Caco-2 (cell line): ENCODE data around the gene GPR17. TPM values are rescaled to one million over a fixed set of nuclear protein-coding genes. Genes with fewer than 3 reads are reported as not detected.

Source experiments
- BruUV-seq: library from RNA; stranded (reverse); fragments of 400-500 nt; replicated peaks from 2 replicates; lab custom pipeline; 2021; lab: Mats Ljungman, UMichigan
- CTCF ChIA-PET: fragments of 300-600 bp; sonication (Branson Sonifier 250); formaldehyde crosslinking; loops from one replicate; lab custom pipeline; 2022; ENCODE audit warnings: antibody characterized with exemption; lab: Charles Lee
- POLR2A ChIA-PET: fragments of 300-600 bp; sonication (Branson Sonifier 250); formaldehyde crosslinking; loops from one replicate; lab custom pipeline; 2022; ENCODE audit warnings: antibody characterized with exemption; lab: Charles Lee
- DNase-seq, 2 experiments: peaks; one replicate each; pipeline versions ENCODE4 v3.0.0 to v3.0.0-alpha.2; 2020 to 2022
- H3K27me3 ChIP-seq: replicated peaks from 2 replicates; pipeline ENCODE4 v1.6.0; 2011; ENCODE audit warnings: low read length; ENCODE audit not compliant: control insufficient read depth, insufficient read depth
- H3K36me3 ChIP-seq: 2 replicates; pipeline ENCODE4 v1.5.1; 2011; ENCODE audit warnings: low read length; ENCODE audit not compliant: control insufficient read depth, insufficient read depth
- H3K4me1 ChIP-seq: fragments of 250-450 bp; sonication (Bioruptor Pico); 2 replicates; pipeline ENCODE4 v1.5.1; 2020; ENCODE audit warnings: mild to moderate bottlenecking
- H3K4me3 ChIP-seq: 2 replicates; pipeline ENCODE4 v1.5.1; 2011; ENCODE audit warnings: low read depth, mild to moderate bottlenecking, control low read depth, low read length
- H3K9me3 ChIP-seq: fragments of 250-450 bp; sonication (Bioruptor Pico); 2 replicates; pipeline ENCODE4 v1.5.1; 2020; ENCODE audit warnings: mild to moderate bottlenecking, moderate library complexity
- H3K27ac Mint-ChIP-seq: one replicate; pipeline ENCODE4 v1.8.0; 2022; ENCODE audit warnings: mixed read lengths; ENCODE audit not compliant: unreplicated experiment
- H3K27me3 Mint-ChIP-seq: one replicate; pipeline ENCODE4 v1.8.0; 2022; ENCODE audit warnings: mixed read lengths; ENCODE audit not compliant: insufficient read depth, unreplicated experiment
- H3K36me3 Mint-ChIP-seq: one replicate; pipeline ENCODE4 v1.8.0; 2022; ENCODE audit warnings: mild to moderate bottlenecking, mixed read lengths; ENCODE audit not compliant: insufficient read depth, unreplicated experiment
- H3K4me1 Mint-ChIP-seq: one replicate; pipeline ENCODE4 v1.8.0; 2022; ENCODE audit warnings: low read depth, mixed read lengths; ENCODE audit not compliant: unreplicated experiment
- H3K4me3 Mint-ChIP-seq: one replicate; pipeline ENCODE4 v1.8.0; 2022; ENCODE audit warnings: mild to moderate bottlenecking, moderate library complexity, mixed read lengths; ENCODE audit not compliant: unreplicated experiment
- H3K9me3 Mint-ChIP-seq: one replicate; pipeline ENCODE4 v1.8.0; 2022; ENCODE audit warnings: mixed read lengths; ENCODE audit not compliant: unreplicated experiment
- intact Hi-C: fragments of 100-400 bp; cut with micrococcal nuclease; formaldehyde crosslinking; loops from one replicate; pipeline ENCODE4 v1.10.0; 2022; ENCODE audit not compliant: unreplicated experiment
- total RNA-seq: library from RNA; stranded (reverse); gene quantifications from 2 replicates; pipeline ENCODE4 v1.2.3, GENCODE V29; 2022
- TF ChIP-seq, protein P1 (sequence below), 2 experiments: fragments of 200-600 bp in 1 of 2; IDR thresholded peaks; 1 replicate in 1 of 2; 2 replicates in 1 of 2; pipeline versions ENCODE4 v1.5.1 to v1.8.0; 2011 to 2022; ENCODE audit warnings: antibody characterized with exemption in 1 of 2, control low read depth in 1 of 2, inconsistent platforms in 1 of 2, low read depth in 1 of 2, low read length in 1 of 2, mild to moderate bottlenecking in 1 of 2, moderate library complexity in 1 of 2; ENCODE audit not compliant: insufficient read depth in 1 of 2, severe bottlenecking in 1 of 2, unreplicated experiment in 1 of 2

Gene GPR17
- total RNA-seq, 1 experiment from 2014 or later, result not detected

DNA sequence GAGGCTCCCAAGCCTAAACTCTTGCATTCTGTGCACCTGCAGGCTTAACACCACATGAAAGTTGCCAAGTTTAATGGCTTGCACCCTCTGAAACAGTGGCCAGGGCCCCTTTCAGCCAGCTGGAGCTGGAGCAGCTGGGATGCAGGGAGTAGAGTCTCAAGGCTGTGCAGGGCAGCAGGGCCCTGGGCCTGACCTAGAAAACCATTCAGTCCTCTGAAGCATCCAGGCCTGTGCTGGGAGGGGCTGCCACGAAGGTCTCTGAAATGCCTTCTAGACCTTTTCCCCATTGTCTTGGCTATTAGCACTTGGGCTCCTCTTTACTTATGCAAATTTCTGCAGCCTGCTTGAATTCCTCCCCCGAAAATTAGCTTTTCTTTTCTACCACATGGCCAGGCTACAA lies 44.7 kb downstream of the GPR17 start:
- H3K9me3 Mint-ChIP-seq, result peaks cover 19% of the 10 kb centered on the region
- no peaks in the 10 kb centered on the region for H3K4me1 ChIP-seq
- no TSS peak for BruUV-seq
- no peak overlapping the region for H3K4me3 ChIP-seq
- no peak overlapping the region for H3K27ac Mint-ChIP-seq
- POLR2A ChIA-PET, result no interaction called here
- no peaks in the 10 kb centered on the region for H3K36me3 Mint-ChIP-seq
- CTCF ChIA-PET, result no interaction called here
- DNase-seq, result no peak
- H3K4me3 Mint-ChIP-seq, result no peak overlapping the region
- no peaks in the 10 kb centered on the region for H3K36me3 ChIP-seq
- H3K9me3 ChIP-seq, result peaks cover 32% of the 10 kb centered on the region
- intact Hi-C loops, result no loop called here
- no peaks in the 10 kb centered on the region for H3K27me3 Mint-ChIP-seq
- H3K4me1 Mint-ChIP-seq, result no peaks in the 10 kb centered on the region
- H3K27me3 ChIP-seq, result no peaks in the 10 kb centered on the region
- TF ChIP-seq, protein P1, sequence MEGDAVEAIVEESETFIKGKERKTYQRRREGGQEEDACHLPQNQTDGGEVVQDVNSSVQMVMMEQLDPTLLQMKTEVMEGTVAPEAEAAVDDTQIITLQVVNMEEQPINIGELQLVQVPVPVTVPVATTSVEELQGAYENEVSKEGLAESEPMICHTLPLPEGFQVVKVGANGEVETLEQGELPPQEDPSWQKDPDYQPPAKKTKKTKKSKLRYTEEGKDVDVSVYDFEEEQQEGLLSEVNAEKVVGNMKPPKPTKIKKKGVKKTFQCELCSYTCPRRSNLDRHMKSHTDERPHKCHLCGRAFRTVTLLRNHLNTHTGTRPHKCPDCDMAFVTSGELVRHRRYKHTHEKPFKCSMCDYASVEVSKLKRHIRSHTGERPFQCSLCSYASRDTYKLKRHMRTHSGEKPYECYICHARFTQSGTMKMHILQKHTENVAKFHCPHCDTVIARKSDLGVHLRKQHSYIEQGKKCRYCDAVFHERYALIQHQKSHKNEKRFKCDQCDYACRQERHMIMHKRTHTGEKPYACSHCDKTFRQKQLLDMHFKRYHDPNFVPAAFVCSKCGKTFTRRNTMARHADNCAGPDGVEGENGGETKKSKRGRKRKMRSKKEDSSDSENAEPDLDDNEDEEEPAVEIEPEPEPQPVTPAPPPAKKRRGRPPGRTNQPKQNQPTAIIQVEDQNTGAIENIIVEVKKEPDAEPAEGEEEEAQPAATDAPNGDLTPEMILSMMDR (IDR thresholded peaks at IDR 0.05; ENCODE audit: insufficient read depth in 1 of 2, low read depth in 1 of 2, low read length in 1 of 2, severe bottlenecking in 1 of 2, unreplicated experiment in 1 of 2), result no peak

- POLR2A ChIA-PET, result interaction anchor here (0.7 kb wide), 1 partner anchor 25 kb away, joined by 8 read pairs; no protein-coding TSS in a partner anchor
- intact Hi-C loops, result no loop called here
These were observed 49.0 kb downstream of the GPR17 start for GRCh38 chr2:127694986-127695385.

DNA sequence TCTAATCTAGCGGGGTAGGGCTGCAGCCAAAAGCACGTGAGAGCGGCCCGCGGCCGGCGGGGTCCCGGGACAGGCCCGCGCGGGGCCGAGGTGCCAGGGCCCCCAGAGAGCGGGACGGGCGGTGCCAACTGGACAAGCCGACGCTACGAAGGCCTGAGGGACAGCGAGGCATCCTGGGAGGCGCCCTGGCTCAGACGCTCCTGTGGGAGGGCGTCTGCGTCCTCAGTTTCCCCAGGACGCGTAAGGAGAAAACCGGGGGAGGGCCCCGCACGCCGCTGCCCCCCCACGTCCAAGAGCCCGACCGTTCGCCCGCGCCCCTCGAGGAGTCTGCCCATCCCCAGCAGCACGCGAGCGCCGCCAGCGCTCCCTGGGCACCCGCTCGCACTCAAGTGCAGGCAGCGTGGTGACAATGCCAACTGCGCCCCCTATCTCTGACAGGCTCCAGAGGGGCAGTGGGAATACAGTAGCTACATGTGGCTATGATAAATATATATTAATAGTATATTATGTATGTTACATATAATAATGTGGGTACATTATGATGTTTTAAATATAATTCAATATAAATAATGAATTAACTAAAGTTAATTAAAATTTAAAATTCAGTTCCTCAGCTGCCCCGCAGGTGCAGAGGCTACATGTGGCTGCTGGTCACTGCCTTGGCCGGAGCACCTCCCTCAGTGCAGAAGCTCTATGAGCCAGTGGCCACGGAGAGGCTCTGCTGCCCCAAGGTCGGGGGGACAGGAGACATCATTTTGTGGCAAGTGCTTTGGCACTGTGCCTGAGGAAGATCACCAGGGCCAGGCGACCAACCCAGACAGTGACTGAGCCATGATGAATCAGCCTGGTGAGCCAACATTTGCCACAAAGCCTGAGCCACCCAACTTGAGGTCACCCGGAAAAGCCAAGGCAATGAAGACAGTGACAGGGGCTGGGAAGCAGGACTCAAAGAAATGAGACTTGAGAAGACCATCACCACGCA lies 49.8 kb downstream of the GPR17 start:
- H3K27me3 Mint-ChIP-seq, result no peaks in the 10 kb centered on the region
- H3K9me3 ChIP-seq, result peaks cover 12% of the 10 kb centered on the region; the same call in 1 of the 2 replicates
- H3K36me3 Mint-ChIP-seq, result peaks cover 19% of the 10 kb centered on the region
- peaks cover 9% of the 10 kb centered on the region for H3K4me1 Mint-ChIP-seq
- peaks cover 3% of the 10 kb centered on the region; the same call in 1 of the 2 replicates for H3K4me1 ChIP-seq
- H3K4me3 Mint-ChIP-seq, result no peak overlapping the region
- peaks cover 17% of the 10 kb centered on the region for H3K9me3 Mint-ChIP-seq
- intact Hi-C loops, result no loop called here
- ChIA-PET CTCF (no interaction called here), POLR2A (interaction anchor here (0.7 kb wide), 1 partner anchor 25 kb away, joined by 8 read pairs; no protein-coding TSS in a partner anchor)
- no peak for DNase-seq
- no peak overlapping the region for H3K27ac Mint-ChIP-seq
- TF ChIP-seq, protein P1 (IDR thresholded peaks at IDR 0.05; ENCODE audit: insufficient read depth in 1 of 2, low read depth in 1 of 2, low read length in 1 of 2, severe bottlenecking in 1 of 2, unreplicated experiment in 1 of 2), result no peak
- BruUV-seq, result no TSS peak
- no peaks in the 10 kb centered on the region for H3K36me3 ChIP-seq
- H3K4me3 ChIP-seq, result no peak overlapping the region
- H3K27me3 ChIP-seq, result no peaks in the 10 kb centered on the region

More at GRCh38 chr2:127694986-127695385, 49.0 kb downstream of the GPR17 start:
- CTCF ChIA-PET, result no interaction called here
- no peaks in the 10 kb centered on the region for H3K27me3 ChIP-seq
- TF ChIP-seq, protein P1 (IDR thresholded peaks at IDR 0.05; ENCODE audit: insufficient read depth in 1 of 2, low read depth in 1 of 2, low read length in 1 of 2, severe bottlenecking in 1 of 2, unreplicated experiment in 1 of 2), result no peak
- DNase-seq, result no peak
- peaks cover 20% of the 10 kb centered on the region for H3K9me3 ChIP-seq
- Mint-ChIP-seq H3K27ac (no peak overlapping the region), H3K27me3 (no peaks in the 10 kb centered on the region), H3K9me3 (peaks cover 19% of the 10 kb centered on the region), H3K36me3 (peaks cover 13% of the 10 kb centered on the region), H3K4me1 (peaks cover 1% of the 10 kb centered on the region), H3K4me3 (no peak overlapping the region)
- BruUV-seq, result no TSS peak
- no peaks in the 10 kb centered on the region for H3K36me3 ChIP-seq
- peaks cover 3% of the 10 kb centered on the region; the same call in 1 of the 2 replicates for H3K4me1 ChIP-seq
- no peak overlapping the region for H3K4me3 ChIP-seq
